Gastroesophageal sphincter (tissue), 4 donors: ENCODE measurements around the gene CATSPERZ. TPM values are rescaled to one million over a fixed set of nuclear protein-coding genes. Genes with fewer than 3 reads are reported as not detected.

ENCODE experiments used
- ATAC-seq: fragments of 150-250 bp; one replicate; pipeline ENCODE4 v1.9.1; 2016; ENCODE audit warnings: mild to moderate bottlenecking, moderate library complexity
- H3K27ac ChIP-seq, 4 donors: fragments of 200-600 bp; sonication (generic) in 3 of 4; 1 replicate in 3 of 4; 2 replicates in 1 of 4; pipeline ENCODE4 v1.5.1; 2016 to 2019
- H3K27me3 ChIP-seq: fragments of 200-600 bp; sonication (generic); one replicate; pipeline ENCODE4 v1.5.1; 2019
- H3K36me3 ChIP-seq, 2 donors: fragments of 200-600 bp; sonication (generic); one replicate each; pipeline ENCODE4 v1.5.1; 2019; ENCODE audit warnings: control low read depth in 1 of 2
- H3K4me1 ChIP-seq, 3 donors: fragments of 200-600 bp; sonication (generic); 1 replicate in 2 of 3; 2 replicates in 1 of 3; pipeline ENCODE4 v1.5.1; 2016 to 2019; ENCODE audit warnings: control low read depth in 2 of 3
- H3K4me3 ChIP-seq, 2 donors: fragments of 200-600 bp; sonication (generic); one replicate each; pipeline ENCODE4 v1.5.1; 2019; ENCODE audit warnings: mild to moderate bottlenecking in 1 of 2, moderate library complexity in 1 of 2
- H3K9me3 ChIP-seq, 3 donors: fragments of 200-600 bp; sonication (generic); one replicate each; pipeline ENCODE4 v1.5.1; 2017 to 2019; ENCODE audit warnings: control low read depth in 2 of 3
- CTCF ChIP-seq, 4 experiments: fragments of 200-600 bp in 2 of 4; fragments of 450-650 bp in 2 of 4; sonication (generic) in 1 of 4; IDR thresholded peaks; one replicate each; pipeline ENCODE4 v1.5.1; 2017 to 2019; ENCODE audit warnings: antibody characterized with exemption in 4 of 4, mild to moderate bottlenecking in 2 of 4, moderate library complexity in 2 of 4
- EP300 ChIP-seq: sonication (generic); formaldehyde crosslinking; IDR thresholded peaks from one replicate; pipeline ENCODE4 v1.6.1; 2017; ENCODE audit warnings: antibody characterized with exemption, mild to moderate bottlenecking
- POLR2A ChIP-seq, 2 donors: fragments of 450-650 bp; IDR thresholded peaks; one replicate each; pipeline ENCODE4 v1.6.1; 2017; ENCODE audit warnings: antibody characterized with exemption in 2 of 2, mild to moderate bottlenecking in 2 of 2, moderate library complexity in 1 of 2
- POLR2AphosphoS5 ChIP-seq: sonication (generic); formaldehyde crosslinking; IDR thresholded peaks from one replicate; pipeline ENCODE4 v1.6.1; 2017; ENCODE audit warnings: antibody characterized with exemption
- WGBS, 2 donors: methylation state at CpG; one replicate each; pipeline ENCODE4 v1.1.5; 2018; ENCODE audit warnings: low coverage in 1 of 2; 5-methylcytosine and 5-hydroxymethylcytosine counted together
- total RNA-seq, 4 donors: library from RNA; depleted of rRNA; stranded (reverse); fragments of >200 nt; gene quantifications; one replicate each; pipeline ENCODE4 v1.1.0, GENCODE V29; 2016

The CATSPERZ gene
- total RNA-seq, 4 donors from 2014 or later, result not detected

GRCh38 chr11:64341851-64342791, 42.0 kb downstream of the CATSPERZ start:
- 11% methylated on average over 8 of the region's 55 CpGs; no CpG with 5 or more reads in 1 of the 2 donors for WGBS, 2 donors
- ATAC-seq, result peak; percentile 95
- H3K4me3 ChIP-seq, result peak overlapping the region; percentile 20 to 48

GRCh38 chr11:64342869-64343745, 42.9 kb downstream of the CATSPERZ start:
- no peak for ATAC-seq
- TF ChIP-seq EP300 (no peak), POLR2AphosphoS5 (no peak), POLR2A (IDR thresholded peaks at IDR 0.05) (no peak), CTCF (IDR thresholded peaks at IDR 0.05) (no peak)
- Histone ChIP-seq H3K27me3 (no peaks in the 10 kb centered on the region), H3K4me3 (peak overlapping the region; percentile 20 to 48), H3K27ac (peak overlapping the region in 3 of 4 donors; percentile 82 to 86 (median 84)), H3K36me3 (no peaks in the 10 kb centered on the region), H3K4me1 (peaks cover 0 to 26% (median 10%) of the 10 kb centered on the region in 3 donors), H3K9me3 (no peaks in the 10 kb centered on the region)
- 17 to 19% methylated on average over 3 to 5 of the region's 29 CpGs for WGBS, 2 donors

More at GRCh38 chr11:64341851-64342791, 42.0 kb downstream of the CATSPERZ start:
- H3K27ac ChIP-seq, result peak overlapping the region; percentile 67 to 86 (median 83)
- no peaks in the 10 kb centered on the region for H3K9me3 ChIP-seq
- H3K27me3 ChIP-seq, result no peaks in the 10 kb centered on the region
- TF ChIP-seq POLR2A (IDR thresholded peaks at IDR 0.05) (peak in 1 of 2 donors; percentile 20), CTCF (IDR thresholded peaks at IDR 0.05) (peak in 3 of 4 experiments; percentile 70 to 76 (median 73)), EP300 (no peak), POLR2AphosphoS5 (peak; percentile 64)
- H3K36me3 ChIP-seq, result no peaks in the 10 kb centered on the region
- H3K4me1 ChIP-seq, result peaks cover 0 to 26% (median 10%) of the 10 kb centered on the region in 3 donors

GRCh38 chr11:64343767-64344559, 43.8 kb downstream of the CATSPERZ start:
- Histone ChIP-seq H3K4me1 (peaks cover 0 to 26% (median 10%) of the 10 kb centered on the region in 3 donors), H3K27ac (no peak overlapping the region), H3K27me3 (no peaks in the 10 kb centered on the region), H3K9me3 (no peaks in the 10 kb centered on the region), H3K36me3 (no peaks in the 10 kb centered on the region), H3K4me3 (no peak overlapping the region)
- peak in 1 of 4 experiments; percentile 27 for TF ChIP-seq CTCF (IDR thresholded peaks at IDR 0.05)
- TF ChIP-seq EP300, result no peak
- WGBS, 2 donors, result 40% methylated on average over 1 of the region's 18 CpGs; no CpG with 5 or more reads in 1 of the 2 donors
- ATAC-seq, result no peak

- Histone ChIP-seq H3K27me3 (no peaks in the 10 kb centered on the region), H3K9me3 (no peaks in the 10 kb centered on the region), H3K4me3 (no peak overlapping the region), H3K36me3 (no peaks in the 10 kb centered on the region), H3K27ac (no peak overlapping the region), H3K4me1 (peaks cover 0 to 26% (median 10%) of the 10 kb centered on the region in 3 donors)
- ATAC-seq, result no peak
- WGBS, 2 donors, result 86% methylated on average over 10 of the region's 28 CpGs; no CpG with 5 or more reads in 1 of the 2 donors
- TF ChIP-seq CTCF (IDR thresholded peaks at IDR 0.05), result no peak
- TF ChIP-seq EP300, result no peak
- no peak for TF ChIP-seq POLR2A (IDR thresholded peaks at IDR 0.05)
- no peak for TF ChIP-seq POLR2AphosphoS5
Measured at GRCh38 chr11:64344787-64345186, 44.6 kb downstream of the CATSPERZ start.
